H1 (cell line): ENCODE data around the gene SLC66A2. TPM values are rescaled to one million over a fixed set of nuclear protein-coding genes. Genes with fewer than 3 reads are reported as not detected.

ENCODE experiments used
- CTCF ChIA-PET: fragments of 300-600 bp; sonication (Branson Sonifier 250); formaldehyde crosslinking; loops from one replicate; lab custom pipeline; 2021; ENCODE audit not compliant: partially characterized antibody; lab: Charles Lee
- POLR2A ChIA-PET: fragments of 300-600 bp; sonication (Branson Sonifier 250); formaldehyde crosslinking; loops from one replicate; lab custom pipeline; 2021; ENCODE audit warnings: inconsistent platforms; ENCODE audit not compliant: partially characterized antibody; lab: Charles Lee
- DNase-seq, 2 experiments: peaks; one replicate each; pipeline versions ENCODE4 v3.0.0 to v3.0.0-alpha.2; 2010 to 2022; ENCODE audit warnings: low spot score in 2 of 2, low read depth in 1 of 2, mixed read lengths in 1 of 2
- FAIRE-seq: peaks from 2 replicates; lab custom pipeline; 2011; peaks lifted over from hg19 to GRCh38; lab: Jason Lieb, UNC
- H2AFZ ChIP-seq: 2 replicates; pipeline ENCODE4 v1.8.1; 2012; ENCODE audit warnings: low read length, inconsistent platforms
- H2AK5ac ChIP-seq: 2 replicates; pipeline ENCODE4 v1.6.1; 2013; ENCODE audit warnings: low read depth, low read length
- H2BK120ac ChIP-seq: replicated peaks from 2 replicates; pipeline ENCODE3; 2013; ENCODE audit warnings: low read depth, low read length, inconsistent platforms
- H2BK12ac ChIP-seq: 2 replicates; pipeline ENCODE4 v1.6.1; 2013; ENCODE audit warnings: low read depth, low read length
- H2BK15ac ChIP-seq: 2 replicates; pipeline ENCODE4 v1.6.1; 2013; ENCODE audit warnings: low read length
- H2BK20ac ChIP-seq: 2 replicates; pipeline ENCODE4 v1.6.1; 2013; ENCODE audit warnings: low read length
- H2BK5ac ChIP-seq: 2 replicates; pipeline ENCODE4 v1.6.1; 2013; ENCODE audit warnings: low read depth, low read length
- H3K14ac ChIP-seq: 2 replicates; pipeline ENCODE4 v1.6.1; 2013; ENCODE audit warnings: inconsistent platforms; ENCODE audit not compliant: insufficient read length
- H3K18ac ChIP-seq: 2 replicates; pipeline ENCODE4 v1.6.1; 2013; ENCODE audit warnings: low read length; ENCODE audit errors: extremely low read depth
- H3K23ac ChIP-seq: 2 replicates; pipeline ENCODE4 v1.6.1; 2013; ENCODE audit warnings: inconsistent platforms; ENCODE audit not compliant: insufficient read length
- H3K23me2 ChIP-seq: 2 replicates; pipeline ENCODE4 v1.6.1; 2013; ENCODE audit warnings: low read depth, low read length
- H3K27ac ChIP-seq: 2 replicates; pipeline ENCODE4 v1.6.1; 2011; ENCODE audit warnings: low read depth, low read length, inconsistent platforms
- H3K27me3 ChIP-seq, 4 experiments: replicated peaks in 1 of 4; 1 replicate in 1 of 4; 2 replicates in 3 of 4; pipeline versions ENCODE4 v1.6.1 to v1.8.1; 2011 to 2013; ENCODE audit warnings: low read length in 3 of 4, mild to moderate bottlenecking in 3 of 4, inconsistent platforms in 2 of 4, mixed read lengths in 2 of 4, moderate library complexity in 1 of 4; ENCODE audit not compliant: control insufficient read depth in 3 of 4, insufficient read depth in 3 of 4; ENCODE audit errors: extremely low read depth in 1 of 4
- H3K36me3 ChIP-seq, 4 experiments: 2 replicates each; pipeline versions ENCODE4 v1.6.1 to v1.8.1; 2011 to 2013; ENCODE audit warnings: mild to moderate bottlenecking in 4 of 4, low read length in 3 of 4, moderate library complexity in 2 of 4, control low read depth in 1 of 4, inconsistent platforms in 1 of 4; ENCODE audit not compliant: insufficient read depth in 4 of 4, control insufficient read depth in 2 of 4
- H3K4ac ChIP-seq: replicated peaks from 2 replicates; pipeline ENCODE3; 2013; ENCODE audit warnings: low read length, low read depth, mixed read lengths, inconsistent platforms; ENCODE audit not compliant: insufficient read length
- H3K4me1 ChIP-seq, 4 experiments: replicated peaks in 1 of 4; 1 replicate in 1 of 4; 2 replicates in 3 of 4; pipeline versions ENCODE4 v1.6.1 to v1.8.1; 2011 to 2013; ENCODE audit warnings: low read length in 3 of 4, inconsistent platforms in 2 of 4, mixed read lengths in 1 of 4; ENCODE audit not compliant: insufficient read depth in 4 of 4, control insufficient read depth in 3 of 4
- H3K4me2 ChIP-seq, 2 experiments: 2 replicates each; pipeline versions ENCODE4 v1.6.1 to v1.8.1; 2011 to 2013; ENCODE audit warnings: low read depth in 2 of 2, low read length in 2 of 2, control low read depth in 1 of 2, inconsistent platforms in 1 of 2, mild to moderate bottlenecking in 1 of 2; ENCODE audit not compliant: insufficient read depth in 1 of 2
- H3K4me3 ChIP-seq, 4 experiments: fragments of 200-600, 300-600 bp in 1 of 4; sonication (generic), shearing (Covaris generic), sonication (Bioruptor Twin) in 1 of 4; 2 replicates each; pipeline versions ENCODE4 v1.5.1 to v1.8.1; 2011 to 2016; ENCODE audit warnings: low read length in 4 of 4, low read depth in 3 of 4, control low read depth in 2 of 4, inconsistent platforms in 2 of 4, mild to moderate bottlenecking in 2 of 4, mixed read lengths in 1 of 4, moderate library complexity in 1 of 4; ENCODE audit not compliant: insufficient read depth in 2 of 4; ENCODE audit errors: extremely low read depth in 1 of 4
- H3K56ac ChIP-seq: replicated peaks from 2 replicates; pipeline ENCODE3; 2013; ENCODE audit warnings: low read depth, mild to moderate bottlenecking, mixed read lengths, low read length, inconsistent platforms; ENCODE audit not compliant: insufficient read length
- H3K79me1 ChIP-seq: 2 replicates; pipeline ENCODE4 v1.6.1; 2013; ENCODE audit warnings: low read depth, low read length, control low read depth
- H3K79me2 ChIP-seq, 2 experiments: 2 replicates each; pipeline versions ENCODE4 v1.6.1 to v1.8.1; 2012 to 2013; ENCODE audit warnings: low read length in 2 of 2, mild to moderate bottlenecking in 2 of 2, inconsistent platforms in 1 of 2; ENCODE audit not compliant: insufficient read depth in 2 of 2, control insufficient read depth in 1 of 2
- H3K9ac ChIP-seq, 4 experiments: replicated peaks in 1 of 4; 1 replicate in 1 of 4; 2 replicates in 3 of 4; pipeline versions ENCODE4 v1.6.1 to v1.8.1; 2011 to 2013; ENCODE audit warnings: low read depth in 3 of 4, low read length in 3 of 4, control low read depth in 2 of 4, mild to moderate bottlenecking in 2 of 4, moderate library complexity in 2 of 4, inconsistent platforms in 1 of 4; ENCODE audit errors: extremely low read depth in 1 of 4
- H3K9me3 ChIP-seq, 2 experiments: 2 replicates each; pipeline versions ENCODE4 v1.6.1 to v1.8.1; 2012 to 2013; ENCODE audit warnings: mild to moderate bottlenecking in 2 of 2, moderate library complexity in 2 of 2, control low read depth in 1 of 2, inconsistent platforms in 1 of 2, low read depth in 1 of 2, low read length in 1 of 2, mixed read lengths in 1 of 2; ENCODE audit not compliant: insufficient read depth in 2 of 2
- H4K20me1 ChIP-seq, 2 experiments: replicated peaks in 1 of 2; 2 replicates each; pipeline versions ENCODE3 to v1.8.1; 2011 to 2013; ENCODE audit warnings: inconsistent platforms in 2 of 2, low read length in 2 of 2, mild to moderate bottlenecking in 1 of 2; ENCODE audit not compliant: insufficient read depth in 2 of 2, control insufficient read depth in 1 of 2
- H4K5ac ChIP-seq: 2 replicates; pipeline ENCODE4 v1.6.1; 2013; ENCODE audit warnings: low read length, low read depth, mixed read lengths, inconsistent platforms; ENCODE audit not compliant: insufficient read length
- H4K8ac ChIP-seq: 2 replicates; pipeline ENCODE4 v1.8.0; 2013; ENCODE audit warnings: mild to moderate bottlenecking, moderate library complexity, low read length, inconsistent platforms; ENCODE audit not compliant: insufficient read depth; ENCODE audit errors: extremely low read depth
- H4K91ac ChIP-seq: replicated peaks from 2 replicates; pipeline ENCODE3; 2013; ENCODE audit warnings: low read length, mixed read lengths, inconsistent platforms; ENCODE audit not compliant: insufficient read length
- FOSL1 ChIP-seq: IDR thresholded peaks from 2 replicates; pipeline ENCODE4 v1.6.1; 2011; ENCODE audit warnings: mild to moderate bottlenecking, low read depth, low read length, moderate library complexity; ENCODE audit not compliant: insufficient read depth
- WGBS, 2 experiments: shearing (Covaris generic) in 1 of 2; methylation state at CpG; one replicate each; pipeline versions ENCODE4 v1.1.6 to v1.1.7; 2013 to 2015; ENCODE audit warnings: low lambda C conversion rate in 2 of 2, mixed read lengths in 2 of 2, inconsistent platforms in 1 of 2, low coverage in 1 of 2, missing lambda C conversion rate in 1 of 2; ENCODE audit not compliant: insufficient replicate concordance in 2 of 2, insufficient coverage in 1 of 2, insufficient read length in 1 of 2; ENCODE audit errors: extremely low coverage in 1 of 2, missing lambda C conversion rate in 1 of 2; 5-methylcytosine and 5-hydroxymethylcytosine counted together
- polyA plus RNA-seq, 7 experiments: library from polyadenylated mRNA; depleted of rRNA in 3 of 7; stranded (reverse) in 5 of 7; unstranded in 2 of 7; fragments of >200 nt in 5 of 7; fragments of 200-250 nt in 2 of 7; gene quantifications; 1 replicate in 5 of 7; 2 replicates in 1 of 7; 4 replicates in 1 of 7; pipeline versions ENCODE4 v1.2.1 to v1.2.3, GENCODE V29; 2011 to 2013; ENCODE audit warnings: missing spikeins in 2 of 7, mixed read lengths in 2 of 7
- total RNA-seq: library from RNA; stranded (reverse); fragmentation: NEBNext Ultra II Directional; extraction: Animal tissue kit (Norgen Biotek cat#: 25700); gene quantifications from 2 replicates; pipeline ENCODE4 v1.2.1, GENCODE V29; 2021

The SLC66A2 gene
- total and polyA plus RNA-seq, 2 of the 8 experiments (the other 6 are each of a cell fraction or from before 2014, with no cell fraction given) = 15.0 to 18.9 TPM

DNA sequence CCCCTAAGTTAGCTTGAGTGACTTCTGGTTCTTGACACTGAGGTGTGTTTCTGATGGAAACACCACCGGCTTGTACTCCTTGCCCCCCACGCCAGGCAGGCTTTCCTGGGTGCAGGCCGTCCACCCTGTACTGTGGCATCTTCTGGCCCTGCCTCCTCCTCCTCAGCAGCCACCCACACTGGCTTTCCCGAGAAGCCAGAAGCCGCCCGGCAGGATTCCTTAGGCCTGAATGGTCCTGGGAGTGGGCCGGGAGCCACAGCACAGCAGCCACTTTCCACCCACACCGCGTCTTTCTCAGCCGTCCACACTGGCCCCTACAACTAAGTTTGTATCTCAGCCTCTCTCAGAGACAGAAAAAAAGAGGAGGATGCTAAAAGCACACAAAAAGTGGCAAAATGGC lies 10.9 kb upstream of the SLC66A2 start:
- Histone ChIP-seq H3K18ac (no peak overlapping the region), H3K79me2 (no peaks in the 10 kb centered on the region), H3K27me3 (peaks cover 3 to 55% (median 45%) of the 10 kb centered on the region in 4 experiments), H3K79me1 (no peaks in the 10 kb centered on the region), H2BK12ac (no peak overlapping the region), H3K56ac (no peak overlapping the region), H3K14ac (no peak overlapping the region), H2AFZ (no peak overlapping the region), H3K9ac (no peak overlapping the region), H4K8ac (no peak overlapping the region), H4K91ac (no peak overlapping the region), H2BK5ac (no peak overlapping the region), H2BK120ac (no peak overlapping the region), H2AK5ac (no peak overlapping the region), H3K4me2 (no peak overlapping the region), H3K9me3 (no peaks in the 10 kb centered on the region), H3K23ac (no peak overlapping the region), H3K4me3 (no peak overlapping the region), H4K20me1 (peaks cover 2 to 10% of the 10 kb centered on the region in 2 experiments), H3K4ac (no peak overlapping the region), H3K27ac (no peak overlapping the region), H2BK20ac (no peak overlapping the region), H3K4me1 (peaks cover 2 to 25% (median 22%) of the 10 kb centered on the region in 4 experiments; a peak in 6 of 7 replicates), H2BK15ac (no peak overlapping the region), H3K23me2 (peaks cover 2% of the 10 kb centered on the region; the same call in 1 of the 2 replicates), H4K5ac (no peak overlapping the region), H3K36me3 (no peaks in the 10 kb centered on the region)
- 85% methylated on average over 9 of the region's 10 CpGs; no CpG with 5 or more reads in 1 of the 2 experiments for WGBS, 2 experiments
- POLR2A ChIA-PET = interaction anchor here (1.3 kb wide), 1 partner anchor 12 kb away, joined by 5 read pairs; no protein-coding TSS in a partner anchor
- TF ChIP-seq FOSL1 = no peak
- CTCF ChIA-PET = interaction anchor here (0.5 to 3.0 kb wide), 9 partner anchors 10 to 241 kb away, joined by 3 to 17 read pairs (median 3); partner anchors contain the start of gene SLC66A2
- no peak for DNase-seq
- no peak for FAIRE-seq
